Ishikawa (cell line): ENCODE results near the gene TMPRSS7.

ENCODE experiments used
- CEBPB ChIP-seq: IDR thresholded peaks from 2 replicates; pipeline ENCODE4 v1.6.1; 2012
- CREB1 ChIP-seq: IDR thresholded peaks from 2 replicates; pipeline ENCODE4 v1.6.1; 2012; ENCODE audit warnings: low read depth
- EGR1 ChIP-seq: IDR thresholded peaks from 2 replicates; pipeline ENCODE4 v1.6.1; 2012
- EP300 ChIP-seq: IDR thresholded peaks from 2 replicates; pipeline ENCODE4 v1.6.1; 2012; ENCODE audit warnings: borderline replicate concordance
- FOXM1 ChIP-seq: IDR thresholded peaks from 2 replicates; pipeline ENCODE4 v1.6.1; 2012; ENCODE audit warnings: low read depth, borderline replicate concordance
- MAX ChIP-seq: IDR thresholded peaks from 2 replicates; pipeline ENCODE4 v1.6.1; 2012
- NFIC ChIP-seq: IDR thresholded peaks from 2 replicates; pipeline ENCODE4 v1.6.1; 2012
- RAD21 ChIP-seq: IDR thresholded peaks from 2 replicates; pipeline ENCODE4 v1.6.1; 2012; ENCODE audit warnings: low read depth
- REST ChIP-seq: IDR thresholded peaks from 2 replicates; pipeline ENCODE4 v1.6.1; 2012; ENCODE audit warnings: low read depth, mild to moderate bottlenecking
- TAF1 ChIP-seq: IDR thresholded peaks from 2 replicates; pipeline ENCODE4 v1.6.1; 2012; ENCODE audit warnings: low read depth, mild to moderate bottlenecking
- TCF12 ChIP-seq: IDR thresholded peaks from 2 replicates; pipeline ENCODE4 v1.6.1; 2012; ENCODE audit warnings: low read depth
- TEAD4 ChIP-seq: IDR thresholded peaks from 2 replicates; pipeline ENCODE4 v1.6.1; 2012
- USF1 ChIP-seq: IDR thresholded peaks from 2 replicates; pipeline ENCODE4 v1.6.1; 2012
- YY1 ChIP-seq: IDR thresholded peaks from 2 replicates; pipeline ENCODE4 v1.6.1; 2012; ENCODE audit warnings: low read depth
- ZBTB7A ChIP-seq: IDR thresholded peaks from 2 replicates; pipeline ENCODE4 v1.6.1; 2012; ENCODE audit warnings: low read depth

TMPRSS7 gene

GRCh38 chr3:112032098-112032731 lies 2.3 kb upstream of the TMPRSS7 start:
- no peak for TF ChIP-seq CEBPB
- TF ChIP-seq FOXM1 = no peak
- TF ChIP-seq YY1 = no peak

GRCh38 chr3:112035241-112035640 lies 705 bp downstream of the TMPRSS7 start:
- TF ChIP-seq ZBTB7A (no peak), YY1 (no peak), RAD21 (no peak), REST (no peak), CEBPB (no peak), TEAD4 (no peak), EP300 (no peak), EGR1 (no peak), MAX (no peak), CREB1 (no peak), TAF1 (no peak), TCF12 (no peak), NFIC (no peak)

GRCh38 chr3:112038863-112039262 lies 4.3 kb downstream of the TMPRSS7 start:
- peak; percentile 79 for TF ChIP-seq TEAD4
- TF ChIP-seq RAD21 = no peak
- no peak for TF ChIP-seq ZBTB7A

- TF ChIP-seq MAX = no peak
- TF ChIP-seq TCF12 = no peak
- no peak for TF ChIP-seq ZBTB7A
- TF ChIP-seq FOXM1 = no peak
- TF ChIP-seq TAF1 = no peak
- no peak for TF ChIP-seq YY1
- no peak for TF ChIP-seq CEBPB
- TF ChIP-seq NFIC = no peak
- no peak for TF ChIP-seq TEAD4
- TF ChIP-seq CREB1 = no peak
- no peak for TF ChIP-seq EP300
- no peak for TF ChIP-seq EGR1
- no peak for TF ChIP-seq REST
- no peak for TF ChIP-seq USF1
Observed at GRCh38 chr3:112041321-112041720, 6.8 kb downstream of the TMPRSS7 start.

- TF ChIP-seq ZBTB7A (no peak), CEBPB (no peak), YY1 (no peak), TEAD4 (no peak), EGR1 (no peak), NFIC (no peak), CREB1 (no peak), FOXM1 (no peak), TCF12 (no peak), MAX (no peak), RAD21 (no peak), USF1 (no peak), EP300 (no peak), TAF1 (no peak)
Observed at GRCh38 chr3:112042842-112043280, 8.3 kb downstream of the TMPRSS7 start.
